Testis (tissue), 2 donors: ENCODE results near the gene RHOH.

Experiments
- POLR2A ChIP-seq: fragments of 450-650 bp; IDR thresholded peaks from one replicate; pipeline ENCODE4 v1.6.1; 2017; ENCODE audit warnings: antibody characterized with exemption, mild to moderate bottlenecking, moderate library complexity
- TF ChIP-seq, protein P1 (sequence below), 3 experiments: fragments of 450-650 bp in 2 of 3; fragments of 200-600 bp in 1 of 3; sonication (generic) in 1 of 3; IDR thresholded peaks; one replicate each; pipeline ENCODE4 v1.5.1; 2016 to 2019; ENCODE audit warnings: antibody characterized with exemption in 3 of 3, mild to moderate bottlenecking in 2 of 3, moderate library complexity in 1 of 3

DNA sequence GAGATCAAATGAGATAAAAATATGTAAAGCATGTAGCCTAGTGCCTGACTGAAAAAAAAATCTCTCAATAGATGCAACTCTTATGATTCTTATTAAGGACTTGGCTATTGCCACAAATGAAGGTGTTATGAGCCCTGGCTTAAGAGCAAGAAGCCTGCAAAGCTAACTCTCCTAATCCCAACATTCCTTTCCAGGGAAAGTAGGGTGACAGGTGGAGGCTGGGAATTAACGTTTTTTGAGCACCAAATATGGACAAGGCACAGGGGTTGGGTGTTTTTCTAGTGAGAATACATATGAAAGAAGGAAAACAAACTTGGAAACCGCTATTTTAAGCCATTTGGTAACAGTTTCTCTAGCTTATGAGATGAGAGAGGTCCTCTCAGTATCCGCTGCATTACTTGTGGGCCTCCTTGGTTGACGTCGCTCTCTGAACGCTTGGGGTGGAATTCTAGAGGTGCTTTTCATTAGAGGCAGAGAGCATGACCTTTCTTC, 2.4 kb downstream of the RHOH start:
- TF ChIP-seq, protein P1, sequence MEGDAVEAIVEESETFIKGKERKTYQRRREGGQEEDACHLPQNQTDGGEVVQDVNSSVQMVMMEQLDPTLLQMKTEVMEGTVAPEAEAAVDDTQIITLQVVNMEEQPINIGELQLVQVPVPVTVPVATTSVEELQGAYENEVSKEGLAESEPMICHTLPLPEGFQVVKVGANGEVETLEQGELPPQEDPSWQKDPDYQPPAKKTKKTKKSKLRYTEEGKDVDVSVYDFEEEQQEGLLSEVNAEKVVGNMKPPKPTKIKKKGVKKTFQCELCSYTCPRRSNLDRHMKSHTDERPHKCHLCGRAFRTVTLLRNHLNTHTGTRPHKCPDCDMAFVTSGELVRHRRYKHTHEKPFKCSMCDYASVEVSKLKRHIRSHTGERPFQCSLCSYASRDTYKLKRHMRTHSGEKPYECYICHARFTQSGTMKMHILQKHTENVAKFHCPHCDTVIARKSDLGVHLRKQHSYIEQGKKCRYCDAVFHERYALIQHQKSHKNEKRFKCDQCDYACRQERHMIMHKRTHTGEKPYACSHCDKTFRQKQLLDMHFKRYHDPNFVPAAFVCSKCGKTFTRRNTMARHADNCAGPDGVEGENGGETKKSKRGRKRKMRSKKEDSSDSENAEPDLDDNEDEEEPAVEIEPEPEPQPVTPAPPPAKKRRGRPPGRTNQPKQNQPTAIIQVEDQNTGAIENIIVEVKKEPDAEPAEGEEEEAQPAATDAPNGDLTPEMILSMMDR (IDR thresholded peaks at IDR 0.05), result no peak
- TF ChIP-seq POLR2A, result no peak
